GM12874 (cell line): Measurements from ENCODE around the gene AK5.

Source experiments
- CTCF ChIP-seq: IDR thresholded peaks from 2 replicates; pipeline ENCODE4 v1.5.1; 2011; ENCODE audit warnings: low read depth, mild to moderate bottlenecking, control low read depth, low read length, moderate library complexity; ENCODE audit not compliant: insufficient read depth

Gene AK5

GRCh38 chr1:77562596-77563150, 280.9 kb downstream of the AK5 start:
- TF ChIP-seq CTCF: no peak

- no peak for TF ChIP-seq CTCF
Measured at GRCh38 chr1:77565321-77565720, 283.5 kb downstream of the AK5 start.

- no peak for TF ChIP-seq CTCF
Measured at GRCh38 chr1:77571642-77572041, 289.8 kb downstream of the AK5 start.

- TF ChIP-seq CTCF: no peak
Measured at GRCh38 chr1:77579547-77579946, 297.7 kb downstream of the AK5 start.

- no peak for TF ChIP-seq CTCF
Measured at GRCh38 chr1:77582905-77583304, 301.1 kb downstream of the AK5 start.

GRCh38 chr1:77583483-77583882, 301.7 kb downstream of the AK5 start:
- TF ChIP-seq CTCF: no peak

GRCh38 chr1:77584884-77585283, 303.1 kb downstream of the AK5 start:
- TF ChIP-seq CTCF: no peak

GRCh38 chr1:77585610-77586314, 303.9 kb downstream of the AK5 start:
- no peak for TF ChIP-seq CTCF
